Activated CD4-positive, alpha-beta T cell treated with anti-CD3 and anti-CD28 coated beads for 48 hours (primary cell): ENCODE measurements around the gene GFRA1.

Experiments
- DNase-seq: peaks from one replicate; pipeline ENCODE4 v3.0.0-alpha.2; 2020

GFRA1 gene

DNA sequence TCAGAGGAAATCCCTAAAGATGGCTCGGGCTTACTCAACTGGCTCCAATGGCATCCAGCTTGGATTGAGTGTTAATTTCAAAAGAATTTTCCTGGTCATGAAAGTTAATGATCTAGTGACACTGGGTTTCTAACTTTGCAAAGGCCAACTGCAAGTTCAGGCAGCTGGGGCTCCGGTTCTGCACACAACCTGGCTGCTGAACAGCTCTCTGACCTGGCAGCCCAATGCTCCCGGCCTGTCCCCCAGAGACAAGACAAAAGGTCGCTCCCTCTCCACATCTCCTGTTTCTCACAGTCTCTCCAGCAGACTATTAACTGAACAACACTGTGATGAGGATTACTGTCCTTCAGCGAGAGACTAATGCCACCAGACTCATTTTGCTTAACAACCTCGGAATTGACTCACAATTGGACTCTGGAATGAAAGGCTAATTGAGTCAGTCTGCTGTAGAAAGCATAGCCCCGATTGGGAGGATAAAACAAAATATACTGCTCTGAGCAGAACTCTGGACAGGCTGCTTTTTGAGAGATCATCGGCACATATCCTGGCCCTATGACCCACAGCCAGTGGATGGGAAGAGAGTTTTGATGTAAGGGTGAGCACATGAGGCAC lies 174.5 kb downstream of the GFRA1 start:
- no peak for DNase-seq

DNA sequence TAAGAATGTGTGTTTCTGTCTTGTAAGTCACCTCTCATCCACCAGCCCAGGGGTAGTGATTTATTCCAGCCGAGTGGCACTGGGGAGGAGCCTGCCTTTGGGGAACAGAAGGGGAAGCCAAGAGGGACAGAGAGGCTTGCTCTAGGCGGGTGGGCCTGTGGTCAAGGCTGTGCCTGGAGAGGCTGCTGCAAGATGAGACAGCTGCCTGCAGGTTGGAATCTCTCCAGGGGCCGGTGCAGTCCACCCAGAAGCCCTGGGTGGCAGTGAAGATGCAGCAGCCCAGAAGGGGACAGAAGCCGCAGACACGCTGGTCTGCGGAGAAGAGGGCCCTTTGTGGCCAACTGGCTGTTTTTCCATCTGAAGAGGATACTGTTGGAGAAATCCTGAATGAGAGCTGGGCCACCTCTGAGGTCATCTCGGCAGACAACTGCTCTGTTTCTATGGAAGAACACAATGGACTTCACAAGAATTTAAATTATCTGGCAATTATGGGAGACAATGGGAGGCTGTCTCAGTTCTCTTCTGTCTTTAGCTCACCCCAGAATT lies 175.7 kb downstream of the GFRA1 start:
- DNase-seq, result no peak

DNA sequence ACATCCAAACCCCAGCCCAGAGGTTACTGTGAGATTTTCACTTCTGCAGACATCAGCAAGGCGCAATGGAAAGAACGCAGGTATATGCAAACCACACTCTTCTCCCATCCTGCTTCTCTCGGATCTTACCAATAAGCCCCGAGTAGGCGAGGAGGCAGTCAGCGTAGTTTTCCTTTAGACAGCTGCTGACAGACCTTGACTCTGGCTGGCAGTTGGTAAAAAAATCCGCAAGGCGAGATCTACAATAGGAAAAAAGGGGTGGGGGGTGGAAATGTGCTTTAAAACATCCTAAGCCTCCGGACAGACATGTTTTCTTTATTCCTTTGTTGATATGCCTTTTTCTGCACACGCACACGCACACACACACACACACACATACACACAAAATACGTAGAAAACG lies 176.5 kb downstream of the GFRA1 start:
- no peak for DNase-seq

DNA sequence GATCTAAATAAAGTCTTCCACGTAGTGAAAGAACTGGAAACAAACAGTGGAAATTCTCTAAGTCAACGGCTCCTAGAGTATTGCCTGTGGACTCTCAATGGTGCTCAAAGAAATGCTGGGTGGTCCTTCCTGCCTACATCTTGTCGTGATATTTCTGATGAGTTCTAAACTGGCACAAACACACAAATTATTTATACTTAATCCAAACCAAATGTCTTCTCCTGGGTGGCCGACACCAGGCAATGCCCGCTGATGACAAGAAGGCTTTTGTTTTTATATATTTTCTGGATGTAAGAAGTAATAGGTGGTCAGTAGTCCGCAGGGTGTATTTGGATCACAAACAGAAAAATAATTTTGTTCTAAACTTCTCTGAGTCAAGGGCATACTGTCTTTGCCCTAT lies 178.7 kb downstream of the GFRA1 start:
- DNase-seq, result no peak

DNA sequence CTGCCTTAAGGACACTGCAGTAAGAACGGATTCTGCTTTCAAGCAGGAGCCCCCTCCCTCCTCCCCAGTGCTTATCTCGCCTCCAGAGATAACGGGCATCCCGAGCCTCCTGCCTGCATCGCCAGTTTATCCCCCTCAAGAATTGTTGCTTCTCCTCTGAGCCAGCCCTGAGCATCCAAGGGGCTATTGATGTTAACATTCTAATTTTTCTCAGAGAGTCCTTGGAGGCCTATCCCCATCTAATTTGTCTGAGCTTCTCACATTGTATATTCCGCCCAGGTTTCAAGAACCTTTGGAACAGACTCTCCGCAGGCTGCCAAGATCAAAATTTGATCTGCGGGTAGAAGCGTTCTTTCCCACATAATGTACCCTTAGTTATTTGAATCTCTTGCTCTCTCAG lies 180.0 kb downstream of the GFRA1 start:
- no peak for DNase-seq

DNA sequence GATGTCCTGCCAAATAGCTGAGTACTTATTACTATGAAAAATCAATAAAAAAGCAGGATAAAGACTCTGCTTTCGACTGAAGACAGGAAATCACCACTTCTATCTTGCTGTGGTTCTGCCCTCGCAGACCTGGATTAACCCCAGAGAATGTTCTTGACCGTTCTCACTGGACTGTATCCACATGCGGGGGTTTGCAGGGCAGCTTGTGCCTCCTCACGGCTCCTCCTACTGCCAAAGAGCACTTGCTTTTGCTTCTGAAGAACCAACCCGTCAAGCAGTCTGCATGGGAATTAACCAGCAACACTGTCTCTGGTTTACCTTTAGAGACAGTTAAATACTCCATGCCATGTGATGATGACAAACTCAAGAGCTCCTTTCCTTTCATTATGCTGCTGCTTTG lies 184.0 kb downstream of the GFRA1 start:
- no peak for DNase-seq

DNA sequence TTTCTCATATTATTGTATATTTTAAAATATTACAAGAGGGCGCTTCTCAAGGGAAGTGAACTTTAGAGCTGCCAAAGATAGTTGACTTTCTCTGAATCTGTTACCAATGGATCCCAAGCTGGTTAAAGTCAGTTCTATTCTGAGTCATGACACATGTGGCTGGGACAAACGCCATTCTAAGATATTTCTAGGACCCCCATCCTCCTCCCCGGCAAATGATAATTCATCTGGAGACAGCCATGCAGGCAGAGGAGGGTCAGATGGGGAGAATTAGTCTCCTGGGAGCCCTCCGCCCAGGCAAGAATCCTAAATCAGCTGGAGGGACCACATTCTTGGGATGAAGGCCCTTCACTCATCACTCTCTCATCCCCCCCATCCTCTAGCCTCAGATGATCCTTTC lies 187.7 kb downstream of the GFRA1 start:
- no peak for DNase-seq

DNA sequence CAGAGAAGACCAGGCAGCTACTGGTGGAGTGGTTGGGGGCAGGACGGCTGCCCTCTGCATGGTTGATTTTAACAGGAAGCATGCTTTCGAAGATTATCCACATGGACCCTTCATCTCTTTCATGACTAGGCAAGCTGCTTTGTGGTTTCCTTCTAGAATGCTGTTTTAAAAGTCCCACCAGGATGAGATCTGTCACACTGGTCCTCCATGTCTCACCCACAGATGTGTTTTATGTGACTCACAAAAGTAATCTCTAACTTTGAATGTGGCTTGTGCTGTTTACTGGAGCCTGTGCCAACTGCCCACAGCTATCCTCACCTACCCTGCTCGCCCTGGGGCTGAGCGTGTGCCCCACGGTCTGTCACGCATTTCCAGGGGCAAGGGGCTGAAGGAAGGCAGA lies 188.8 kb downstream of the GFRA1 start:
- DNase-seq, result no peak

DNA sequence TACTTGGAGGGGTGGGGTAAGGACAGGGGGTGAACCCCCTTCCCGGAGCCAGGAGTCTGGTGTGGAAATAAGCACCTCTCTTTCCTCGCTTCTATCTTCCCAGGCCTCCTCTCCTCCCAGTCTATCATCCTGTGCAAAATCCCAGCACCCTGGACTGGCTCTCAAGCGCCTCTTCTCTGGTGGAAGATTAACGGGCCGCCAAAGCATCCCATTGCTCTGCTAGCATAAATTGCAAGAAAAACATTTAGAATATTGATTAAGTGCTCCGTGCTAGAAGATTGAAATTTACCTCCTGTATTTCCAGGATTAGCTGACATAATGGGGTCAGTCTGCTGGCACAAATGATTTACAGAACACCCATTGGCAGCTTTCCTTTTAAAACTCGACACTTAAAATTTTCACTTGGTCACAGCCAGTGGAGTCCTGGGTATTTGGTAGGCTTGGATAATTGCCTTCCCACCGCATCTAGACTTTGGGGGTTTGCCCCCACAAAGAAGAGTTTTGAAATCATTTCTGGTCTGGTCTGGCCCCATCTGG lies 189.7 kb downstream of the GFRA1 start:
- DNase-seq, result no peak

DNA sequence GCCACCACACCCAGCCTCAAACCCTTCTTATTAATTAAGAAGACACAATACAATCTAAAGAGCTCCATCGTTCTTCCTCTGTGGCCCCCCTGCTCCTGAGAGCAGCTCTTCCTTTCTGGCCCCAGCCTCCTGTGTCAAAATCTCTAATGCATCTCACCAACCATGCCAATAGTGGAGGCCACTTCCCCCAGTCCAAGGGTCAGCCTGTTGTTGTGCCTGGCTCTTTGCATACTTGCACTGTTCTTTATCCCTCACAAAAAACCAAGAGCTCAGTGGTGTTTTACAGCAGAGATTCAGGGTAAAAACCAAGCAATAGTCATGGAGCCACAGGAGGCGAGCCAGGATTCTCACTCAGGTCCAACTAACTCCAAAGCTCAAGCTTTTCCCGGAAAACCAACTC lies 190.2 kb downstream of the GFRA1 start:
- DNase-seq, result no peak

DNA sequence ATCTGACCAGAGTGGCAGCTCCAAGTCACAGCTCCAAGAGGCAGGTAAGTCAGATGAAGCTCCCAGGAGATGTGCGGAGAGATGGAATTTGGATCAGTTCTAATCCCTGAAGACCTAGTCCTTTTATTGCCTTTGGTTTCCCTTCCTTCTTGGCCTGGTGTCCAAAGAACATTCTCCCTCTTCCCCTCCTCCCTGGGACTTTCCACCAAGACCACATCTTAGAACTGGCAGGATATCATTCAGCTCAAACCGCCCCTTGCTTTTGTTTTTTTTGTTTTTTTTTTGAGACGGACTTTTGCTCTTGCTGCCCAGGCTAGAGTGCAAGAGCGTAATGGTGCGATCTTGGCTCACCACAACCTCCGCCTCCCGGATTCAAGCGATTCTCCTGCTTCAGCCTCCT lies 190.8 kb downstream of the GFRA1 start:
- DNase-seq, result no peak

DNA sequence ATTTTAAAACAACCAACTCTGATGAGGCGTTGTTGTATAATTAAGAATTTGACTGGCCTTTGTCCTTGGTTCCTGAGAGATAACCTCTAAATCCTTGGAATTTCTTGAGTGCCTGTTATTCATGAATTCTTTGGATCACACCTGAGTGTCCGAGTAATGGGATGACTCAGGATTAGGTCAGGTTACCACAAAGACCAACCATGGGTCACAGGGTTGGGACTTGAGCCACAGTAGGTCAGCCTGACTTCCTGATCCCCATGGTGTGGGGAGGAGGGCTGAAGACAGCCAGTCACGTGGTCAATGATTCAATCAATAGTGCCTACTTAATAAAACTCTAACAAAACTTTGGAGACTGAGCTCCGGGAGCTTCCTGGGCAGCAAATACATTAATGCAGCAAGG lies 192.5 kb downstream of the GFRA1 start:
- no peak for DNase-seq

DNA sequence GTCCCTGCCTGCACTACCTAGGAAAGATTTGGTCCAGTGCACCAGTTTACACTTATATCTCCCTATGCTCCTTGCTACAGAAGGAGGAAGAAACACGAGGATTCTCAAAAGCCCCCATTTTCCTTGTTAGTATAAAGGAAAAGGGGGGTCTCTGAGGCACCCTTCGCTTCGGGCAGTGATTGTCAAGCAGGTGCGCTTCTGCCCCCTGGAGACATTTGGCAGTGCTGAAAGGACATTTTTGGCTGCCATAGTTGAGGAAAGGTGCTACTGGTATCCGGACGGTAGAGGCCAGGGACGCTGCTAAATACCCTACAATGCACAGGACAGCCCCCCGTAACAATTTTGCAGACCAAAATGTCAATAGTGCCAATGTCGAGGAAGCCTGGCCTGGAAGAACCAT lies 193.7 kb downstream of the GFRA1 start:
- DNase-seq, result no peak

DNA sequence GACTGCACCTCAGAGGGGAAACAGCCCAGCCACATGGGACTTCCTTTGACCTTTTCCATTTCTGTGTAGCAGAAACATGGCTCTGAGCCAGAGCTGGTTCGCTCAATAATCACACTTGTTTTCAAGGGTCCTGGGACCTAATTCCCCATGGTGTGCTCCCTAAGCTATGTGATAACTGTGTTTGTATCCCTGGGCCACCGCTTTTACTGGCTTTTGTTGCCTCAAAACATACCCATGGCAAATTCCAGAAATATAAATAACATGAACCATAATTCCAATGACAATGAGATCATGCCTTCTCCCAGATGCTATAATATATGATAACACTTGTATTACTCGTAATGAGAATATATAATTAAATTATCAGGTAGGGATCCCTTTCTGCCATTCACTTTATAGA lies 196.4 kb downstream of the GFRA1 start:
- DNase-seq, result no peak

DNA sequence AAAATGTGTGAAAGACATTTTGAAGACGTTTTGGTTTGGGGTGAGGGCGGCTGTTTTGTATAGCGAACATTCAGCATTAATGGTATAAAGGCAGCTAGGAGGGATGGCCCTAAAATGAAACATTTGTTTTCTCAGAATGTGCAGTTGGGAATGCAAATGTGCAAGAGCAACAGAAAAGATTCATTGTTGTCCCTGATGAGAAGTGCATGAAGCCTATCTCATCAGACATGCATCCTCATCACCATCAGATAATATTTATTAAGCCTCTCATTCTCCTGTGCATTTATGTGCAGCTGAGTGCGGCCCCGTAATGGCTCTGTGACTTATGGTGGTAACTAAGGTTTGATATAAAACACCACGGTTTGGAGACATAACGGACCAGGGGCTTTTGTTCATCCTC lies 199.5 kb downstream of the GFRA1 start:
- no peak for DNase-seq

DNA sequence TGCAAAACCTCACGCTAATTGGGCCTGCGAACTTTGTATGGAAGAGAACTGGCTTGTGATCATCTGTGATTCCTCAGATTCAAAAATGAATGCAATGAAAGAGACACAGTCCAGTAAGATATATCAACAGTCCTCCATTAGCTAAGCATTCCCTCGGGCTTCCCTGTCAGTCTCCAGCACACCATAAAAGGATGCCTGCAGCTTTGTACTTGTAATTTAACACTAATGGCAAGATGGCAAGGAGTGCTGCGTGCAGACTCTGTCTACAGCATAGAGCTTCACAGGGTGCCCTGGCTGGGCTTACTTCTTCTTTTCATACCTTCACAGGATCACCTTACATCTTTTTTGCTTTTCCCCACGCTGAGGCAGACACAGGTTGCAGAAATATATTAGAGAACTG lies 200.0 kb downstream of the GFRA1 start:
- DNase-seq, result no peak

DNA sequence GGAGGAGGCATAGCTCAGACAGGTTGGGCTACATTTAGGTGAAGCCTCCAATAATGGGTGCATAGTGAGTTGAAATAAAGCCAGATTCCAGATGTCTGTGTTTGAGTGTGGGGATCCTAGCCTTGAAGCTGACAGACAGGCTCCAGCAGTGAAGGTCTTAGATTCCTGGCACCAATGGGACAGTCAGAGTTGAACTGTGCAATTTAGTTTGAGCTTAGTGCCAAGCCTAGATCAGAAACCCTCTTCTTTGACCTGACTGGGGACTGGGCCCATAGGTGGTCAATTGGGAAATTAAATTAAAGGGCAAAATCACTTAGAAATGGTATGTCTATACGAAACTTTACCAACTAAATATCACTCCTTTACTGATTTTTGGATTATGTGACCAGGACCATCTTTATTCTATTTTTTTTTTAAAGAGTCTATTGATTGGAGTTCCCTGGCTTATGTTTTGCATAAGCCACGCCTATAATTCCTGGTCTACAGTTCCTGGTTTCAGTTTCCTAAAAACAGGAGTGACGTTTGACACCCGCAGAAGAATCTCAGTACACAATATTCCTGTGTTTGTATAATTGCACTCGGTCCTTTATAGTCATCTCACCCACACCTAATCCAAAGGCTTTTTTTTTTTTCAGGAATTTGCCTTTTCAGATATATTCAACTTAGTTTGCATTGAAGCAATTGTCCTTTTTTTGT lies 201.4 kb downstream of the GFRA1 start:
- no peak for DNase-seq

DNA sequence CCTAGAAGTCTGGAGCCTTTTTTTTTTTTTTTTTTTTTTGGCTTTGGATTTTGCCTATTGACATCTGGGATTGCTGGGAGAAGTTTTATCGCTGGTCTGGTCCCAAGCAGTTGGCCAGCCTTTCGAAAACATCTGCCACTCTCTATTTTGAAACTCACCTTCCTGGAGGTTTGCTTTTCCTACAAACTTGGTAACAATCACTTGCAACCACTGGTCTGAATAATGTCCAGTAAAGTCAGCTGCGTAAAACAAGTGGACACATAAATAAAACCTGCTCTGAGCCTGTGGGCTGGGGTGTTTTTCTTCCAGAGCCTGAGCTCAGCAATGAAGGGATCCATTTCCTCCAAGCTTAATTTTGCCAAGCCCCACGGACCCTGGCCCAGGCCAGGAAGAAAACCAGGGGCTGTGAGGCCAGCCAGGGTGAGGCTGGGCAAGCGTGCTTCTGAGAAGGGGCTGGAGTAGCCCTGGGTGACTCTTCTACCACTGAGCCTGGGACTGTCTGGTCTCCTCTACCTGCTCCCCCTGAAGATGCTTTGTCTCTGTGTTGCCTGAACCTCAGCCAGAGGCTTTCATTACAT lies 202.2 kb downstream of the GFRA1 start:
- no peak for DNase-seq

DNA sequence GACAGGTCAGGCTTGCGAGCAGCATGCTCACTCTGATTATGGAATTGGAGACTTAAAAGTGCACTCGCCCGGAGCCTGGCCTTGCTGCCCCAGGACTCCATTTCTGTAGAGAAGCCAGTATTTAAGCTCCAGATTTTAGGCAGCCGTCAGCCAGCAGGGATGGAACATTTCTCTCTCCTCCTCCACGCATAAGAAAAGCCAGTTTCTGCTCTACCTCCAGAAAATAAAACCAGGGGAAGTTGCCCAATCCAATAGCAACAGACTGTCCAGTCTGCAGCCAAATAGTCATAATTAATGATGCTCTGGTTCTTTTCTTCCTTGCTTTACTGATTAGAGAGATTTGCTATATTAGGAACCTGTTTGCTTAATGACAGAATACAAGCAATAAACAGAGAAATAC lies 203.2 kb downstream of the GFRA1 start:
- DNase-seq, result no peak

DNA sequence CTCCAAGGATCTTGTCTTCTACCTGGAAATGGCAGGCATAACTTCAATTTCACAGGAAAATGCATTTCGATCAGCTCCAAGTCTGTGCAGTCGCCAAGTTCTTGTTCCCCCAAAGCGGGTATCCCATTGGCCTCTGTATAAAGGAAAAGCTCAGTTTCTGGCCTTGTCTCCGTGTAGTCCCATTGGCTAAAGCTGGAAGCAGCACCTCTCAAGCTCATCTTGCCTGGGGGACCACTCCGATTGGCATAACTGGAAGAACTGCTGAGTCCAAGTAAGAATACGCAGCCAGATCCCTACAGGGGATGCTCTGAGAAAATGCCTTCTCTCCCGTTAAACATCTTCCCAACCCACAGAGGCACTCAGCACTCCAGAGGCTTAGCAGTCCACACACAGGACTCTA lies 205.2 kb downstream of the GFRA1 start:
- no peak for DNase-seq

DNA sequence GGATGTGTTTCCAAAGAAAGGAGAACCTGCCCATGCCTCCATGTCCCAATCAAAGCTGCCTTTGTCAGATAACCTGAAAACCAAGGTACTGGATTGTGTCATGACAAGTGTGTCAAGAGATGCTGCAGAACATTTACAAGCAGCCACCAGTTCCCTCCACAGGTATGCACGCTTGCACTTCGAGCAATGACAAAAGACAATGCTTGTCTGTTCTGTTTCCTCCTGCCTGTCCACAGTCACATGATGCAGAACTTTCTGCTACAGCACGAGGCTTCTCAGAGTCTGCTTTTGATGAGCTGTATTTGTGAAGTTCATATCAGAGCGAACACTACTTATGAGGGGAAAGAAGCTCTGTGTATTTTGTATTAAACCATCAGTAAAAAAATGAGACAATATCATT lies 209.9 kb downstream of the GFRA1 start:
- DNase-seq, result no peak

DNA sequence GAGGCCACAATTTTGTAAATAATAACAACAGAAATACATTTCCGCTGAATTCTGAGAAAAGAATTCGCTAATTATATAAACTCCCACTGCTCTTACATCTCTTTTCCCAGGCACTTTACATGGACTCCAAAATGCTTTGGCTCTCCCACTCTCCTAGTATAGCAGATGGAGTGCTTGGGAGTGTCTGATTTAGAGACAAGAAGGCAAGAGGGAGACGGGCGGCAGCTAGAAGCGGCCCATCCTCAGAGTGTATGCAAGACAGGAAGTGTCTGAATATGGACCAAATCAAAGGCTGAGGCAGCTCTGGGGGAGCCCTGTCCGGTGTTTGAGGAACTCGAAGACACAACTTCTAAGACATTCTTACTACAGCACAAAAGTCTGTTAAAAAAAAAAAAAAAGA lies 212.1 kb downstream of the GFRA1 start:
- DNase-seq, result no peak

DNA sequence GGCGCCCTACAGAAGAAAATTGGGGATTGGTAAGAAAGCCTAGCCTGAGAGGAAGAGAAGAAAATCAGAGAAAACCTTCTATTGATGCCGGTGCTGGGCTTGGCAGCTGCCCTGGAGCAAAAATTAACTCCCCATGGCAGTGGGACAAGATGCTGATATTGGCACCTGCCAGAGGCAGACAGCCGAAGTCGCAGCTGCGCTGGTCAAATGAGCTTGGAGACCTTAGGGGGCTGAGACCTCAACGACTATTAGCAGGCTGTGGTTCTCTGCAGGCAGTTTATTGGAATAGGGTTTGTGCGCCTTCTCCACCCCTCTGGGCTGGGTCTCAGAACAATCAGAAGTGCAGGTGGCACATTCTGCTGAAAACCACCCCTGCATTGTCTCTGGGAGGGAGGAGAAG lies 213.7 kb downstream of the GFRA1 start:
- no peak for DNase-seq
